ENCODE measurements around the gene ERBB4.

The ERBB4 gene

GRCh38 chr2:212554233-212554632, 15.6 kb upstream of the ERBB4 start:
- Histone ChIP-seq H3F3A (ENCODE audit: low read depth) (no peaks in the 10 kb centered on the region), H3K4me2 (ENCODE audit: low read depth, low read length, poor library complexity, severe bottlenecking) (no peak overlapping the region), H3K79me2 (ENCODE audit: insufficient read depth, low read length) (no peaks in the 10 kb centered on the region), H3K9ac (ENCODE audit: low read depth, low read length, poor library complexity, severe bottlenecking) (no peak overlapping the region), H3K4me3 (ENCODE audit: low read length, poor library complexity, severe bottlenecking) (no peak overlapping the region), H3K36me3 (ENCODE audit: insufficient read depth, low read length) (no peaks in the 10 kb centered on the region), H3K4me1 (ENCODE audit: insufficient read depth, low read length, poor library complexity, severe bottlenecking) (no peaks in the 10 kb centered on the region), H3K9me3 (ENCODE audit: insufficient read depth, low read depth, low read length) (no peaks in the 10 kb centered on the region), H3K27me3 (ENCODE audit: insufficient read depth, low read length, poor library complexity, severe bottlenecking) (no peaks in the 10 kb centered on the region), H4K20me1 (ENCODE audit: insufficient read depth, low read length, poor library complexity, severe bottlenecking) (no peaks in the 10 kb centered on the region), H3K9me2 (replicated peaks; ENCODE audit: low read depth, low read length) (no peaks in the 10 kb centered on the region), H2AFZ (ENCODE audit: low read length) (no peak overlapping the region)
- no peak for TF ChIP-seq EZH2phosphoT487 (IDR thresholded peaks at IDR 0.05; ENCODE audit: borderline replicate concordance)
- TF ChIP-seq, protein P1, sequence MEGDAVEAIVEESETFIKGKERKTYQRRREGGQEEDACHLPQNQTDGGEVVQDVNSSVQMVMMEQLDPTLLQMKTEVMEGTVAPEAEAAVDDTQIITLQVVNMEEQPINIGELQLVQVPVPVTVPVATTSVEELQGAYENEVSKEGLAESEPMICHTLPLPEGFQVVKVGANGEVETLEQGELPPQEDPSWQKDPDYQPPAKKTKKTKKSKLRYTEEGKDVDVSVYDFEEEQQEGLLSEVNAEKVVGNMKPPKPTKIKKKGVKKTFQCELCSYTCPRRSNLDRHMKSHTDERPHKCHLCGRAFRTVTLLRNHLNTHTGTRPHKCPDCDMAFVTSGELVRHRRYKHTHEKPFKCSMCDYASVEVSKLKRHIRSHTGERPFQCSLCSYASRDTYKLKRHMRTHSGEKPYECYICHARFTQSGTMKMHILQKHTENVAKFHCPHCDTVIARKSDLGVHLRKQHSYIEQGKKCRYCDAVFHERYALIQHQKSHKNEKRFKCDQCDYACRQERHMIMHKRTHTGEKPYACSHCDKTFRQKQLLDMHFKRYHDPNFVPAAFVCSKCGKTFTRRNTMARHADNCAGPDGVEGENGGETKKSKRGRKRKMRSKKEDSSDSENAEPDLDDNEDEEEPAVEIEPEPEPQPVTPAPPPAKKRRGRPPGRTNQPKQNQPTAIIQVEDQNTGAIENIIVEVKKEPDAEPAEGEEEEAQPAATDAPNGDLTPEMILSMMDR (conservative IDR thresholded peaks at IDR 0.05; ENCODE audit: low read length), result no peak

DNA sequence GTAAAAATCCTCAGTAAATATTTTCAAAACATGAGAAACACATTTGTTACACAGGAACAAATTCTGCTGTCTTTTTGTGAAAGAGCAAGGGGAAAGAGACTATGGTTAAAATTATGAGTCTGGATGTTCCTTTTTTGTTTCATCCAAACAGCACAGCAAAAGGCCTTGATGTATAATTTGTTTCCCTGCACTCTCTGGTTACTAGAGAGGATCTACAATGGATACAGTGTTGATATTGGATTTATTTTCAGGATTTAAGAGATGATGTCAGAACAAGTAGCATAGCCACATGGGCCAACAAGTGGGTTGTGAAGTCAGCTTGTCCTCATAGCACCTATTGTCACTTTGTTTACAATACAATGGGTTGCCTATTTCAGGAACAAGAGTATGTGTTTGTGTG, 11.3 kb upstream of the ERBB4 start:
- Histone ChIP-seq H3K4me3 (ENCODE audit: low read length, poor library complexity, severe bottlenecking) (no peak overlapping the region), H2AFZ (ENCODE audit: low read length) (no peak overlapping the region), H3K79me2 (ENCODE audit: insufficient read depth, low read length) (no peaks in the 10 kb centered on the region), H4K20me1 (ENCODE audit: insufficient read depth, low read length, poor library complexity, severe bottlenecking) (no peaks in the 10 kb centered on the region), H3F3A (ENCODE audit: low read depth) (no peaks in the 10 kb centered on the region), H3K9ac (ENCODE audit: low read depth, low read length, poor library complexity, severe bottlenecking) (no peak overlapping the region), H3K9me3 (ENCODE audit: insufficient read depth, low read depth, low read length) (no peaks in the 10 kb centered on the region), H3K27me3 (ENCODE audit: insufficient read depth, low read length, poor library complexity, severe bottlenecking) (no peaks in the 10 kb centered on the region), H3K9me2 (replicated peaks; ENCODE audit: low read depth, low read length) (no peaks in the 10 kb centered on the region), H3K36me3 (ENCODE audit: insufficient read depth, low read length) (no peaks in the 10 kb centered on the region), H3K4me2 (ENCODE audit: low read depth, low read length, poor library complexity, severe bottlenecking) (no peak overlapping the region), H3K4me1 (ENCODE audit: insufficient read depth, low read length, poor library complexity, severe bottlenecking) (peaks cover 8% of the 10 kb centered on the region)
- TF ChIP-seq EZH2phosphoT487 (IDR thresholded peaks at IDR 0.05; ENCODE audit: borderline replicate concordance), result no peak
- TF ChIP-seq, protein P1 (conservative IDR thresholded peaks at IDR 0.05; ENCODE audit: low read length), result no peak

- no peak overlapping the region for H3K4me3 ChIP-seq (ENCODE audit: low read length, poor library complexity, severe bottlenecking)
- no peaks in the 10 kb centered on the region for H3K9me3 ChIP-seq (ENCODE audit: insufficient read depth, low read depth, low read length)
Observed at GRCh38 chr2:212549463-212549862, 10.9 kb upstream of the ERBB4 start.

More at GRCh38 chr2:212549463-212549862, 10.9 kb upstream of the ERBB4 start:
- Histone ChIP-seq H3K4me1 (ENCODE audit: insufficient read depth, low read length, poor library complexity, severe bottlenecking) (peaks cover 11% of the 10 kb centered on the region), H3F3A (ENCODE audit: low read depth) (no peaks in the 10 kb centered on the region), H3K9ac (ENCODE audit: low read depth, low read length, poor library complexity, severe bottlenecking) (no peak overlapping the region), H3K36me3 (ENCODE audit: insufficient read depth, low read length) (no peaks in the 10 kb centered on the region), H4K20me1 (ENCODE audit: insufficient read depth, low read length, poor library complexity, severe bottlenecking) (no peaks in the 10 kb centered on the region), H3K79me2 (ENCODE audit: insufficient read depth, low read length) (no peaks in the 10 kb centered on the region), H2AFZ (ENCODE audit: low read length) (peak overlapping the region; percentile 43; the same call in 1 of the 2 replicates), H3K27me3 (ENCODE audit: insufficient read depth, low read length, poor library complexity, severe bottlenecking) (no peaks in the 10 kb centered on the region), H3K4me2 (ENCODE audit: low read depth, low read length, poor library complexity, severe bottlenecking) (no peak overlapping the region), H3K9me2 (replicated peaks; ENCODE audit: low read depth, low read length) (no peaks in the 10 kb centered on the region)
- TF ChIP-seq, protein P1 (conservative IDR thresholded peaks at IDR 0.05; ENCODE audit: low read length), result no peak
- no peak for TF ChIP-seq EZH2phosphoT487 (IDR thresholded peaks at IDR 0.05; ENCODE audit: borderline replicate concordance)
